Measurements from ENCODE around the gene NBEAL2.
"Not testable (repeated sequence)": the region's sequence is repeated elsewhere in the genome, so short reads cannot be mapped to it uniquely, and the experiment has no call there.

The NBEAL2 gene

GRCh38 chr3:46960835-46961234, 18.6 kb upstream of the NBEAL2 start:
- CTCF ChIA-PET: interaction anchor here (1.2 kb wide), 1 partner anchor 21 kb away, joined by 4 read pairs; no protein-coding TSS in a partner anchor
- no peak for TF ChIP-seq CTCF (IDR thresholded peaks at IDR 0.05; ENCODE audit: control extremely low read depth, extremely low read depth, low read depth, missing control alignments)
- DNase-seq (ENCODE audit: extremely low spot score): no peak
- POLR2A ChIA-PET: no interaction called here

GRCh38 chr3:46962427-46962826, 17.0 kb upstream of the NBEAL2 start:
- no peak for DNase-seq (ENCODE audit: extremely low spot score)
- CTCF ChIA-PET: no interaction called here
- TF ChIP-seq CTCF (IDR thresholded peaks at IDR 0.05; ENCODE audit: control extremely low read depth, extremely low read depth, low read depth, missing control alignments): no peak
- POLR2A ChIA-PET: no interaction called here

- ChIA-PET POLR2A (no interaction called here), CTCF (no interaction called here)
- DNase-seq (ENCODE audit: extremely low spot score): no peak
- TF ChIP-seq CTCF (IDR thresholded peaks at IDR 0.05; ENCODE audit: control extremely low read depth, extremely low read depth, low read depth, missing control alignments): no peak
These were observed 16.5 kb upstream of the NBEAL2 start for GRCh38 chr3:46962990-46963389.

GRCh38 chr3:46964038-46964590, 15.4 kb upstream of the NBEAL2 start:
- CTCF ChIA-PET: interaction anchor here (1.1 to 1.6 kb wide), 2 partner anchors 11 to 38 kb away, joined by 3 to 4 read pairs; no protein-coding TSS in a partner anchor
- POLR2A ChIA-PET; DNase-seq (ENCODE audit: extremely low spot score): not testable (repeated sequence)

GRCh38 chr3:46965151-46965550, 14.3 kb upstream of the NBEAL2 start:
- no peak for DNase-seq (ENCODE audit: extremely low spot score)
- ChIA-PET CTCF (interaction anchor here (1.0 to 3.0 kb wide), 7 partner anchors 9 to 39 kb away, joined by 3 to 14 read pairs (median 4); no protein-coding TSS in a partner anchor), POLR2A (no interaction called here)
- no peak for TF ChIP-seq CTCF (IDR thresholded peaks at IDR 0.05; ENCODE audit: control extremely low read depth, extremely low read depth, low read depth, missing control alignments)

- ChIA-PET CTCF (interaction anchor here (1.3 to 3.0 kb wide), 6 partner anchors 8 to 24 kb away, joined by 3 to 14 read pairs (median 4); partner anchors contain the start of gene CCDC12), POLR2A (interaction anchor here (0.6 kb wide), 1 partner anchor 13 kb away, joined by 3 read pairs; no protein-coding TSS in a partner anchor)
- DNase-seq (ENCODE audit: extremely low spot score): no peak
- TF ChIP-seq CTCF (IDR thresholded peaks at IDR 0.05; ENCODE audit: control extremely low read depth, extremely low read depth, low read depth, missing control alignments): peak; percentile 9
These were observed 12.7 kb upstream of the NBEAL2 start for GRCh38 chr3:46966811-46967210.

GRCh38 chr3:46968783-46969428, 10.6 kb upstream of the NBEAL2 start:
- DNase-seq (ENCODE audit: extremely low spot score): no peak
- ChIA-PET CTCF (interaction anchor here (1.1 to 2.0 kb wide), 2 partner anchors 11 to 36 kb away, joined by 3 to 6 read pairs; partner anchors contain the start of gene NBEAL2), POLR2A (interaction anchor here (0.8 kb wide), 1 partner anchor 10 kb away, joined by 3 read pairs; no protein-coding TSS in a partner anchor)
- TF ChIP-seq CTCF (IDR thresholded peaks at IDR 0.05; ENCODE audit: control extremely low read depth, extremely low read depth, low read depth, missing control alignments): no peak

All from GM10248 (cell line).